HEK293T (cell line): ENCODE results near the gene LMO7.

ENCODE experiments used
- BHLHE40 ChIP-seq: fragments of 450-650 bp; IDR thresholded peaks from 2 replicates; pipeline ENCODE4 v1.6.1; 2016; ENCODE audit warnings: mild to moderate bottlenecking, moderate library complexity, borderline replicate concordance
- CTBP1 ChIP-seq: fragments of 450-650 bp; IDR thresholded peaks from 2 replicates; pipeline ENCODE4 v1.6.1; 2016; ENCODE audit warnings: borderline replicate concordance
- FOXA1 ChIP-seq: fragments of 450-650 bp; IDR thresholded peaks from 2 replicates; pipeline ENCODE4 v1.6.1; 2016; ENCODE audit warnings: mild to moderate bottlenecking
- FOXM1 ChIP-seq: fragments of 450-650 bp; IDR thresholded peaks from 2 replicates; pipeline ENCODE4 v1.6.1; 2017; ENCODE audit warnings: mild to moderate bottlenecking, borderline replicate concordance
- HDGF ChIP-seq: fragments of 450-650 bp; IDR thresholded peaks from 2 replicates; pipeline ENCODE4 v1.6.1; 2017; ENCODE audit warnings: antibody characterized with exemption, borderline replicate concordance
- L3MBTL2 ChIP-seq: fragments of 450-650 bp; conservative IDR thresholded peaks from 2 replicates; pipeline ENCODE4 v1.6.1; 2016; ENCODE audit warnings: mild to moderate bottlenecking
- NFRKB ChIP-seq: fragments of 450-650 bp; IDR thresholded peaks from 2 replicates; pipeline ENCODE4 v1.6.1; 2016; ENCODE audit warnings: mild to moderate bottlenecking, moderate library complexity
- SP1 ChIP-seq: fragments of 450-650 bp; IDR thresholded peaks from 2 replicates; pipeline ENCODE4 v1.6.1; 2017
- TARDBP ChIP-seq: fragments of 450-650 bp; IDR thresholded peaks from 2 replicates; pipeline ENCODE4 v1.6.1; 2016
- ZNF384 ChIP-seq: fragments of 450-650 bp; IDR thresholded peaks from 2 replicates; pipeline ENCODE4 v1.6.1; 2016
- TF ChIP-seq, protein P1 (sequence below): fragments of 450-650 bp; IDR thresholded peaks from 2 replicates; pipeline ENCODE4 v1.6.1; 2016

DNA sequence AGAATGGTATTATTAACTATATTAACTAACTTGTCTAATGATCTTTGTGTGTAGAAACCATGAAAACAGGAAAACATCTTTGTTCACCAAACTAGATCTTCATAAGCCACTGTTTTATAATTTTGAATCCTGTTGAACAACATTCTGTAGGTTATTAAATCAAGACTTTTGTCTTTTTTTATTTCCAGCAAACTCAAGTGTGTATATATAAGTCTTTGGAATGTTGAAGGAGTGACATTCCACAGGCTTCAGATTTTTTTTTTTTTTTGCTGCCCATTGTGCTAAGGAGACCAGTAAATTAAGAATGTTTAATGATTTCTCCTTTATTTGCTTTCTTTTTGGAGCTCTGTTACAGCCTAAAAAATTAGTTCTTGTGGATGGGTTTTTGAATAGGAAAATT lies 89.6 kb downstream of the LMO7 start:
- no peak for TF ChIP-seq FOXM1
- TF ChIP-seq ZNF384, result peak; percentile 64; the same call in 1 of the 2 replicates
- TF ChIP-seq, protein P1, sequence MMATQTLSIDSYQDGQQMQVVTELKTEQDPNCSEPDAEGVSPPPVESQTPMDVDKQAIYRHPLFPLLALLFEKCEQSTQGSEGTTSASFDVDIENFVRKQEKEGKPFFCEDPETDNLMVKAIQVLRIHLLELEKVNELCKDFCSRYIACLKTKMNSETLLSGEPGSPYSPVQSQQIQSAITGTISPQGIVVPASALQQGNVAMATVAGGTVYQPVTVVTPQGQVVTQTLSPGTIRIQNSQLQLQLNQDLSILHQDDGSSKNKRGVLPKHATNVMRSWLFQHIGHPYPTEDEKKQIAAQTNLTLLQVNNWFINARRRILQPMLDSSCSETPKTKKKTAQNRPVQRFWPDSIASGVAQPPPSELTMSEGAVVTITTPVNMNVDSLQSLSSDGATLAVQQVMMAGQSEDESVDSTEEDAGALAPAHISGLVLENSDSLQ, result no peak
- no peak for TF ChIP-seq BHLHE40
- no peak for TF ChIP-seq SP1
- no peak for TF ChIP-seq L3MBTL2
- TF ChIP-seq FOXA1, result no peak
- no peak for TF ChIP-seq CTBP1
- no peak for TF ChIP-seq NFRKB
- TF ChIP-seq TARDBP, result no peak
- TF ChIP-seq HDGF, result no peak
